HG02885 (cell line): ENCODE measurements around the gene GJC1.

Source experiments
- ATAC-seq: cut with Tn5 transposase; IDR thresholded peaks from one replicate; pipeline ENCODE4 v1.9.1; 2021; ENCODE audit warnings: mild to moderate bottlenecking; ENCODE audit not compliant: unreplicated experiment, poor library complexity

The GJC1 gene

DNA sequence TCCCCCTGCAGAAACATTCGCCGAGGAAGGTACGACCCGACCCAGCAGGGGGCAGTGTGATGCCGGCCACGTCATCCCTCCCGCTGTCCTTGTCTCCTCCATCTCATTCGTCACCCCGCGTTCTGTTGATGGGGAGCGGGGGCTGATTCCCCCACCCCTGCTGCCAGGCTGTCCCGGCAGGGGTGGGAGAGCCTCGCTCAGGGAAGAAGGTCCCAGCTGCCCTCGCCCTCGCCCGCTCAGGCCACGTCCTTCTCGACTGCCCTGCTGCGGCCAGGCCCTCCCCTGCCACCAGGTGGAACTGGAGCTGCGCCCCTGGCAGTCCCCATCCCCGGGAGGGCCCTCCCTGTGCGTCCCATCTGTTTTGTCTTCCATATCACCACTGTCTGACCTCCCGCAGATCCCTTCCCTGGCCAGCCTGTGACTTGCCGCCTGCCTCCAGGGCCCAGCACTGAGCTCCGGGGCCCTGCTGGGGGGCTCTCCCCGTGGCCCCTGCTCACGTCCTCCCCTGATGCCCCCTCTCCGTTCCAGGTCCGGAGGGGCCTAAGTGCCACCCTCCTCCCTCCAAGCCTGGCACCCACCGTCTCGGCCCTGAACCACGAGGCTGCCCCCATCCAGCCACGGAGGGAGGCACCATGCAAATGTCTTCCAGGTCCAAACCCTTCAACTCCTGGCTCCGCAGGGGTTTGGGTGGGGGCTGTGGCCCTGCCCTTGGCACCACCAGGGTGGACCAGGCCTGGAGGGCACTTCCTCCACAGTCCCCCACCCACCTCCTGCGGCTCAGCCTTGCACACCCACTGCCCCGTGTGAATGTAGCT, 50.7 kb downstream of the GJC1 start:
- no peak for ATAC-seq

DNA sequence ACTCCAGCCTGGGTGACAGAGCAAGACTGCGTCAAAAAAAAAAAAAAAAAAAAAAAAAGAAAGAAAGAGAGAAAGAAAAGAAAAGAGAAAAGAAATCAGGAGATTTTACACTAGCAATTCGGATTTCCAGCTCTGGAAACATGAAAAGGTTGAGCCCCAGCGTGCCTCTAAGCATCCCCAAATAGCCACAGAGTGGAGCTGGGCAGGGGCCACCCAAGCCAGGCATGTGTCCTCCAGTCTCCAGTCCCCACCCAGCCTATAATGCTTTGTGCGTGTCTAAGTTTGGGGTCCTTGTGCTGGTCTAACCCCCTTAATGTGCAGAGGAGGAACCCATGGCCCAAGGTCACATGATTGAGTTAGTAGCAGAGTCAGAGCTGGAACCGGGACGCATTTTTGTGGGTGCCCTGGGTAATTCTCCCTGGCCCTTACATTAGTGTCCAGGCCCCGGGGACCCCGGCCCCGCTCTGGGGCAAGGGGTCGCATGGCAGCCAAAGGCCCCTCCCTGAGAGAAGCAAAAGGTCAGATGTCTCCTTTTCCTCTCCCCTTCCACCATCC, 51.4 kb downstream of the GJC1 start:
- ATAC-seq: no peak

DNA sequence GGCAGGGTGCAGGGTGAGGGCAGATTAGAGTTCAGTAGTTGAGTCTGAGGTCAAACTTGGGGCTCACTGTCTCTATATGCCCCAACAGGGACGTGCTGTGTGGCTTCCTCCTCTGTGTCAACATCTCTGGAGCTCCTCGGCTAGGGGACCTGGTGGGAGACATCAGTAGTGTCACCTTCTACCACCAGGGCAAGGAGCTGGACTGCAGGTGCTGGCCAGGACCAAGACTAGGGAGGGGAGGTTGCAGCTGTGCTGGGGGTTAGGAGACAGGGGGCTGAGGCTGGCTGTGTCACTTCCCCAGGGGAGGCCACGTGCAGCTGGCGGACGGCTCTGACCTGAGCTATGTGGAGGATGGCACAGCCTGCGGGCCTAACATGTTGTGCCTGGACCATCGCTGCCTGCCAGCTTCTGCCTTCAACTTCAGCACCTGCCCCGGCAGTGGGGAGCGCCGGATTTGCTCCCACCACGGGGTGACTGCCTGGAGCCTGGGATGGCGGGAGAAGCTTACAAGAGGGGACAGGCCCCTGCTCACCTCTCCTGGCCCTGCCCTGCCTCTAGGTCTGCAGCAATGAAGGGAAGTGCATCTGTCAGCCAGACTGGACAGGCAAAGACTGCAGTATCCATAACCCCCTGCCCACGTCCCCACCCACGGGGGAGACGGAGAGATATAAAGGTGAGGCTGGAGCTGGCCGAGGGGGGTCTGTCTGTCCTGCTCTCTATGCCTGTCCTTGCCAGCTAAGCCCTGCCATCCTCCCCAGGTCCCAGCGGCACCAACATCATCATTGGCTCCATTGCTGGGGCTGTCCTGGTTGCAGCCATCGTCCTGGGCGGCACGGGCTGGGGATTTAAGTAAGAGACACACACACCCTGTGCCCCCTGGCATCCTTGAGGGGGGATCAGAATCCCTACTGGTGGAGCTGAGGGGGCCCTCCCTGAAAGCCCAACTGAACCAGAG, 52.4 kb downstream of the GJC1 start:
- ATAC-seq: no peak

DNA sequence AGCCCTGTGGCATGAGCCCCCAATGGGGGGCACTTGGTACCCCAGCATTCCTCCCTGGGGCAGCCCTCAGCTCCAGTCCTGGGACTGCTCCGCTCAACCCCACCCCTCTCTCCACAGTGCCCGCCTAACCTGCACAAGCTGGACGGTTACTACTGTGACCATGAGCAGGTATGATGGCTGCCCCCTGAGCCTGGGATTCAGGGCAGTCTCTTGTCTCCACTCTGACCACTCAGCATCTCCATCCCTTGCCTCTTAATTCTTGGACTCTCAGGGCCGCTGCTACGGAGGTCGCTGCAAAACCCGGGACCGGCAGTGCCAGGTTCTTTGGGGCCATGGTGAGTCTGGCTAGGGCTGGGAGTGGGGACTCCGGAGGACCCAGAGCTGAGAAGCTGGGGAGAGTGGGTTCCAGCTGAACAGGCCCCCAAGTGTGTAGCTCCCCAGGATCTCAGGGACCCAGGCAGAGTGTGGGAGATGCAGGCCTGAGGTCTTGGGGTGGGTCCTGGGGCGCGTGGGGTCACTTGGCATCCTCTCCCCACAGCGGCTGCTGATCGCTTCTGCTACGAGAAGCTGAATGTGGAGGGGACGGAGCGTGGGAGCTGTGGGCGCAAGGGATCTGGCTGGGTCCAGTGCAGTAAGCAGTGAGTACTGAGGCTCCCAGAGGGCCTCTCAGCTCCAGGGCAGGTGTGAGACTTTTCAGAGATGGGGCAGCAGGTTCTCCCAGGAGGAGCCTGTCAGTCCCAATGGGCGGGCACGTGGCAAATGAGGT, 53.3 kb downstream of the GJC1 start:
- no peak for ATAC-seq

DNA sequence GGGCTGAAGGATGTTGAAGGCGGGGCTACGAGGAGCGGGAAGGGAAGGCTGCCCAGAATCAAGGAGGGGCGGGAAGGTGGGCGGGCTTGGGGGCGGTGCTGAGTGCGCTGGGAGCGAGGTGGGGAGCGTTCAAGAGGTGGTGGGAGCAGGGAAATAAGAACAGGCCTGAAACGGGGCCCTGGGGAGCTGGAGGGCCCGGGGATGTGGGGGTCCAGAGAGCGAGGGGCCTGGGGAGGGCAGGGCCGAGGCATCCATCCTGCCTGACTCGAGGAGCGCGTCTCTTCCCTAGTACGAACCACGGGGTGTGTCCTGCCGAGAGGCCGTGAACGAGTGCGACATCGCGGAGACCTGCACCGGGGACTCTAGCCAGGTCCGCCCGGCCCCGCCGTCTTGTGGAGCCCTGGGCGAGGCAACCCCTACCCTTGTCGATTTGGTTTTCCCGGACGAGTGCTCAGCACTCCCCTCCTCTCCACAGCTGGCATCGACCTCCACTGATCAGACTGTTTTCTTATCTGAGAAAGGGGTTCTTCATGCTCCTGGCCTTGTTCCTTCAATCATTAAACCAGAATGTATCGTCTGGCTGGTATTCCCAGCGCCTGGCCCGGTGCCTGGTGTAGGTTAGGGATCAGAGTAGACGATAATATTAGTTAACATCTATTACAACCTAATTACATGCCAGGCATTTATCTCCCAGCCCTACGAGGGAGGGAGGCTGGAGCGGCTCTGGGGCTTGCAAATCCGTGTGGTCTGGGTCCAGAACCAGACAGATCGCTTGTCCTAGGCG, 54.1 kb downstream of the GJC1 start:
- ATAC-seq: peak; percentile 6

DNA sequence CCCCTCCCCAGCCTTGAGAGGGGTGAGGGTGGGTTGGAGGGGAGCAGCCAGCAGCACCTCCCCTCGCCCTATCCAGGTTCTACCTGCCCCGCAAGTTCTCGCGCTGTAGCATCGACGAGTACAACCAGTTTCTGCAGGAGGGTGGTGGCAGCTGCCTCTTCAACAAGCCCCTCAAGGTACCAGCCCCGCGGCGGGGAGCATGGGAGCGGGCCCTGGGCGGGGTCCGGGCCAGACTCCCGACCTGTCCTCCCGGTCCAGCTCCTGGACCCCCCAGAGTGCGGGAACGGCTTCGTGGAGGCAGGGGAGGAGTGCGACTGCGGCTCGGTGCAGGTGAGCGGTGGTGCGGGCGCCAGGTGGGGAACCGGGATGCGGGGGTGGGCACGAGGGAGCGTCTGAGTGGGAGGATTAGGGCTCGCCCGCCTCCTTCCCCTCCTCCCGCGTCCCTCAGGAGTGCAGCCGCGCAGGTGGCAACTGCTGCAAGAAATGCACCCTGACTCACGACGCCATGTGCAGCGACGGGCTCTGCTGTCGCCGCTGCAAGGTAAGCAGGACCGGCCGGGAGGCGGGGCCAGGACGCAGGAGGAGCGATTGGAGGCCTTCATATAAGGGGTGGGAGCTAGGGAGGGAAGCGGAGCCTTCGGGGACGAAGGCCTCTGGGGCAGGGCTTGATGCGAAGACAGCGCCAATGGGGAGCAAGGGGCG, 54.8 kb downstream of the GJC1 start:
- peak; percentile 87 for ATAC-seq

DNA sequence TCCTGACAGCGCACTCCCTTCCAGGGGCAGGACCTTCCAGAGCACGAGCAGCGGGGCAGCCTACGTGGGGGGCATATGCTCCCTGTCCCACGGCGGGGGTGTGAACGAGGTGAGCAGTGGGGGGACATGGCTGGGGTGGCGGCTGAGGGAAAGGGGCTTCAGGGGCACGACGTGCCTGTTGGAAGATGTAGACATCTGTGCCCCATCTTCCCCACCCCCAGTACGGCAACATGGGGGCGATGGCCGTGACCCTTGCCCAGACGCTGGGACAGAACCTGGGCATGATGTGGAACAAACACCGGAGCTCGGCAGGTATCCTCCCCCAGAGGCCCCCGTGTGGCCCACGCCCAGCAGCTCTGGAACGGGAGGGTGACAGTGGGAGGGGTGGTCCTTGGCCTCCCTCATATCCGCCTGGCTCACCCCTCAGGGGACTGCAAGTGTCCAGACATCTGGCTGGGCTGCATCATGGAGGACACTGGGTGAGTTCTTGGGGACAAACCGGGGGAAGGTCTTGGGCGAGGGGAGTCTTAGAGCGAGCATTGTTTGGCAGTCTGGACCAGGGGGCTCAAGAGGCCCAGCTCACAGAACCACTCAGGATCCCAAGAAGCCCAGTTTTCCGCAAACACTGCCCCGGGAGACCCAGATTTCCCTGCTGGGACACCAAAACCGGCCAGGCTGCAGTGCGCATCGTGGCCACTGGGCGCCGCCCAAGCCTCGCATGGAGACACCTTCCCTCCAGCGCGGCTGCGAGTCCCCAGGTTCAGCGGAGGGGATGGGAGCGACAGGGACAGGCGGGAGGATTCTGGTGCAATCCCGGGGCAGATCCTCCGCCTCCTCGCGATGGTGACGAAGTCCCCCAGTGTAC, 55.6 kb downstream of the GJC1 start:
- no peak for ATAC-seq

DNA sequence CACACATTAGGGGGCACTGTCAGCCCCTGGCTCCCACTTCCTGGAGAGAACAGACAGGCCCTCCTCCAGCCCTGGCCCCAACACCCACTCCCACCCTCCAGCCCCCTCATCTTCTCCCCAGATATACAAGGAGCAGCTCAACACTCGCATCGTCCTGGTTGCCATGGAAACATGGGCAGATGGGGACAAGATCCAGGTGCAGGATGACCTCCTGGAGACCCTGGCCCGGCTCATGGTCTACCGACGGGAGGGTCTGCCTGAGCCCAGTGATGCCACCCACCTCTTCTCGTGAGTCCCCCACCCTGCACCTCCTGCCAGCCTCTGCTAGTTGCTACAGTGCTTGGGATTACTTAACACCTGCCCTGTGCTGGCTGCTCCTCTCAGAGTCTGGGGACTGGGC, 56.9 kb downstream of the GJC1 start:
- no peak for ATAC-seq

DNA sequence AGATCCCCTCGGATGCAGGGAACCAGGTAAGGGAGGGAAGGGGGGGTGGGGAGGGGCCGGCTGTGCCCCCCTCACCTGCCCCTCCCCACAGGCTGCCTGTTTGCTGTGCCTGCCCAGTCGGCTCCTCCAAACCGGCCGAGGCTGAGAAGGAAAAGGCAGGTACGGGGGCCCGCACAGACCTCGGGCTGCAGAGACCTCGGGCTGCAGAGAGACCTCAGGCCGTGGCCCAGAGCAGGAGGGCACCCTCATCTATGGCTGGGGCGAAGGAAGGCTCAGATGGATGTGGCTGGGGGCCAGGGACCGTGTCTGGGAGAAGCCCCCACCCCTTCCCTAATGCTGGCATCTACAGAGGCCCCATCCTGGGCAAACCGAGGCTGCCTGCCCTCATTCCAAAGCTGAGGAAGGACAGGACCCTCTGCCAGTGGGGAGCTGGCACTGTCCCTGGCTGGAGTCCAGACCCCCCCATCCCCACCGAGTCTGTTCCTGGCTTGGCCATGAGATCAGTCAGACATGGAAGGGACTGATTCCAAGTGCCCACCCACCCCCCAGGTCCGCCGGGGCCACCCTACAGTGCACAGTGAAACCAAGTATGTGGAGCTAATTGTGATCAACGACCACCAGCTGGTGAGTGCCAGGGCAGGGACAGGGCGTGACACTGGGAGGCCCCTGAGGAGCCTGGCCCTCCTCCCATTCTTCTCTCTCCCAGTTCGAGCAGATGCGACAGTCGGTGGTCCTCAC, 57.6 kb downstream of the GJC1 start:
- ATAC-seq: no peak

DNA sequence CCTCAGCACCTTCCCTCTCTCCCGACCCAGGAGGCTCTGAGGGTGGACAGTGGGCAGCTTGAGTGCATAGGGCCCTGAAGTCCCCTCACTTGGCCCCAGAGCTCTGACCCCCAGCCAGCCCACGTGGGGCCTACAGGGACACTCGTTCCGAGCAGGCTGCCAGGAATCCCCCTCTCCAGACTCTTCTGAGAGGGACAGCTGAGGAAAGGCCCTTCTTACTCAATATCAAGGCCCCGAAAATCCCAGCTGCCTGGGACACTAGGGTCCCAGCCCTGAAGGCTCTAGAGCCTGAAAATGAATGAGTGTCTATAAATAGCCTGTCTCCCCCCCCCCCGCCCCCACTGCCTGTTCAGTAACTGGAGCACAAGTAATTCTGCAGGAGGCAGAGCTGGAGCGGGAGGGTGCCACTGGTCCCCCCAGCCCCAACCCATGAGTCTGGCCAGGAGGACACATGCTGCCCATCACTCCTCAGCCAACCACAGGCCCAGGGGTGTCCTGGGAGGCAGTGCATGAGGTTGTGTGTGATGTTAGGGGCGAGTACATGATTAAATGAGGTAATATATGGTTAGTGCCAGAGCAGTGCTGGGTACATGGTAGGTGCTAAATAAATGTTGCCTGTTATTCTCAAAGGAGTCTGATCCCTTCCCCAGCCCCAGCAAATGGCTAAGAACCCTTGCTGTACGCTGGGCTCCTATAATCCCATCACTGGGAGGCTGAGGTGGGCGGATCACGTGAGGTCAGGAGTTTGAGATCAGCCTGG, 59.7 kb downstream of the GJC1 start:
- ATAC-seq: no peak

DNA sequence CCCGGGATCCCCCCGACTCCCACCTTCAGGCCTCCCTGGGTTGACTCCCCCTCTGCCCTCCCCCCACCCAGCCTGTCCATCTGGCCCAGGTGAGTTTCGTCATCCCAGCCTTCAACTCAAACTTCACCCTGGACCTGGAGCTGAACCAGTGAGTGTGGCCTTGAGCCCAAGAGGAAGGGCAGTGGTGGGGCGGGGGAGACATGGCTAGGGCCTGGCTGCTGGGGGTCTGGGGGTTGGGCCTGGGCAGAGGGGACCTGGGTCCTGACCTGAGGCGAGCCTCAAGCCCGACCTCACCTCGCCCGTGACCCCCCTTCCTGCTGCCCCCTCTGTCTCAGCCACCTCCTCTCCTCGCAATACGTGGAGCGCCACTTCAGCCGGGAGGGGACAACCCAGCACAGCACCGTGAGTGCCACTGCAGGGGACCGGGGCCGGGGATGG, 60.4 kb downstream of the GJC1 start:
- no peak for ATAC-seq

DNA sequence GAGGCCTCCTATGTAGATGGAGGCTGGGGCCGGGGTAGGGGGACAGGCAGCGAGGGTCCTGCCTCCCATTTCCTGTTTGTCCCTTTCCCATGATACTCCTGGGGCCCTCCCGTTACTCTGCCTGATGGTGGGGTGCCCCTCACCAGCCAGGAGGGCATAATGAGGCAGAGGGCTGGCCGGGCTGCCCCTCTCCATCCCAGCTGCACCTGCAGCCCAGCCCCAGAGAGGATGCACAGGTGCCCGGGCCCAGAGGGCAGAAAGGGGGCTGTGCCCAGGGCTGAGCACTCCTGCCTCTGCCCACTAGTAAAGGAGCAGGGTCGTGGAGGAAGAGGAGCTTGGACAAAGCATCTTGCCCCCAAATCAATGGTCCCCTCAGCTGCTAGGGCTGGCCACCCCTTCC, 60.9 kb downstream of the GJC1 start:
- no peak for ATAC-seq

DNA sequence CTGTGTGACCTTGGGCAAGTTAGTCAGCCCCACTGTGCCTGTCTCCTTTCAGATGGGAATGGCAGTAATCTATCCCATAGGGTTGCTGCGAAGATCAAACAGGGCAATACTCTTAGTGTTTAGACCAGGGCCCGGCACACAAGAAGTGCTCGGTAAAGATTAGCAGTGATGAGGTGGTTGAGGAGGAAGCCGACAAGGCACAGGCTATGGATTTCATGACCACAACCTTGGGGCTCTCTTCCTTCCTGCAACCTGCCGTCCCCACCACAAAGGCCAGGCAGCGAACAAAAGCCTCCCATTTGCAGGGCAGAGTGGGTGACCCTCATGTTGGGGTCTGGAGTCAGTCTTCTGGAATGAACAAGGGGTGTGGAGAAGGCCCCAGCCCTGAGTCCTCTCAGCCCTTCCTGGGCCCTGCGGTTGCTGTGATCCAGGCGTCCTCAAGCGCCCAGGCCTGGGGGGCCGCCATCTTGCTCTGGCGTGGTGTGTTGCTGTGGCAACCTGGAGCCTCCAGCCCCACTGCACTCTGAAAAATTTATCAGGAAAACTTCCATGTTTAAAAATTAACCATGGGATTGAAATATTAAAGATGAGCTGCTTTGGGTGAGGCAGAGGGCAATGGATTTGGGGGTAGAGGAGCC, 61.5 kb downstream of the GJC1 start:
- ATAC-seq: no peak

DNA sequence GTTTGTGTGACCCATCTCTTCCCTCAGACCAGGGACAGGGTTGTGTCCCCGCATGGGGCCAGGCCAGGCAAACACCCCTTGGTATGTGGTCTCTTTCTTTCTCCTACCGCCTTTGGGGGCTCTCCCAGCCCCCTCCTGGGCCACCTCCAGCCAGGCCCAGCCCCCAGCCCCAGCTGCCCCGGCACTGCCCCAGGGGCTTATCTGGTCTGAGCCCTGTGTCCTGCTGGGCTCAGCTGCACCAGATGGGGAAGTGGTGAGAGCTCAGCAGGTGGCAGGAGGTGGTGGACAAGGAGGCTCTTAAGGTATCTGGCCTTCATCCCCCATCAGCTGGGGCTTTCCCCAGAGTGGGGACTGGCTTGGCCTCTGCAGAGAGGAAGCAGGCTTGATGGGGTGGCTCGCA, 62.6 kb downstream of the GJC1 start:
- no peak for ATAC-seq

DNA sequence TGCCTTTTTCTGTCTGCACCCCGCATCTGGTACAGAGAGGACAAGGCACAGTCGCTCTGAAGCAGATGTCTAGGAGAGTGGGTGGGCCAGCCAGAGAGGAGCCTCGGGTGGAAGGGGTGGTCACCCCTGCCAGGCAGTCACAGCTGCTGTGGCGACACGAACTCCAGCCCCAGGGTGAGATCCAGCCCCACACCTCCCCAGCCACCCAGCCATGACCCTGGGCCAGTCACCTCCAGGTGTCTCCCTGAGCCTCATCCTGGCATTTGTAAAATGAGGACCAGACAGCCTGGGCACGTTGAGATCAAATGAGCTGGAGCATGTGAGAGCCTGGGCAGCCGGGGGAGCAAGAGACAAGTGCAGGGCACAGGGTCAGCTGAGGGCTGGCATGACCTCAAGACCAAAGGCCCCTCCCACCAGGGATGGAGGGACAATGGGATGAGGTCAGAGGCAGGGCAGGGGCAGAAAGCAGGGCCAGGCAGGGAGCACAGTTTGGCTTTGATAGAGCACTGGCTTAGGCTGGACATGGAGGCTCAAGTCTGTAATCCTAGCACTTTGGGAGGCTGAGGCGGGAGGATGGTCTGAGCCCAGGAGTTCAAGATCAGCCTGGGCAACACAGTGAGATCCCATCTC, 63.6 kb downstream of the GJC1 start:
- ATAC-seq: no peak

DNA sequence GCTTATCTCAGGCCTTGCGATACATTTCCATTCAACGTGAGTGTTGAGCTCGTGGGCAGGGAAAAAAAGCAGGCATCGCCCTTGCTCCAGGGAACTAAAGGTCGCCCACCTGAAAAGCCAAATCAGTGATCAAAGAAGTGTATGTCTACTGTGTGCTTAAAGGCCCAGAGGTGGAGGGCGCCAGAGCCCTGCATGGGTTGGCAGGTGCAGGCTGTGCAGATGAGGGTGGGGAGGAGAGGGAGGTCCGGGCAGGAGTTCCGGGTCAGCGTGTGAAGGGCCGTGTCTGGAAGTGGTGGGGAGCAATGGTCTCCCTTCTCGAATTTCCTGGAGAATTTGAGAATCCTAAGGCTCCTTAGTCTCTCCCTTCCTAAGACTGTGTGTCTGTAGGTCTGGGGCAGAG, 64.1 kb downstream of the GJC1 start:
- ATAC-seq: no peak
